HEK293 (cell line): ENCODE data around the gene SPG11.

Experiments
- BCL11A ChIP-seq: fragments of 450-650 bp; formaldehyde crosslinking; IDR thresholded peaks from 2 replicates; pipeline ENCODE4 v1.5.1; 2016; ENCODE audit warnings: low read depth, missing biosample characterization, missing genetic modification characterization
- GLIS2 ChIP-seq: fragments of 450-650 bp; formaldehyde crosslinking; IDR thresholded peaks from 2 replicates; pipeline ENCODE4 v1.5.1; 2016; ENCODE audit warnings: missing biosample characterization, missing genetic modification characterization
- MYNN ChIP-seq: fragments of 450-650 bp; formaldehyde crosslinking; IDR thresholded peaks from 2 replicates; pipeline ENCODE4 v1.5.1; 2016; ENCODE audit warnings: missing biosample characterization, missing genetic modification characterization, borderline replicate concordance
- PRDM1 ChIP-seq: fragments of 450-650 bp; formaldehyde crosslinking; IDR thresholded peaks from 2 replicates; pipeline ENCODE4; 2016; ENCODE audit warnings: missing biosample characterization, missing genetic modification characterization
- ZBTB20 ChIP-seq: fragments of 450-650 bp; formaldehyde crosslinking; IDR thresholded peaks from 2 replicates; pipeline ENCODE4 v1.5.1; 2016; ENCODE audit warnings: missing biosample characterization, missing genetic modification characterization
- ZBTB8A ChIP-seq: fragments of 450-650 bp; formaldehyde crosslinking; IDR thresholded peaks from 2 replicates; pipeline ENCODE4 v1.5.1; 2016; ENCODE audit warnings: missing biosample characterization, missing genetic modification characterization
- ZFP37 ChIP-seq: fragments of 450-650 bp; formaldehyde crosslinking; IDR thresholded peaks from 2 replicates; pipeline ENCODE4 v1.5.1; 2016; ENCODE audit warnings: missing biosample characterization, missing genetic modification characterization
- ZNF114 ChIP-seq: fragments of 450-650 bp; formaldehyde crosslinking; IDR thresholded peaks from 2 replicates; pipeline ENCODE4 v1.5.0; 2017; ENCODE audit warnings: missing biosample characterization, missing genetic modification characterization
- ZNF121 ChIP-seq: fragments of 450-650 bp; formaldehyde crosslinking; IDR thresholded peaks from 2 replicates; pipeline ENCODE4 v1.5.1; 2016; ENCODE audit warnings: missing biosample characterization, missing genetic modification characterization
- ZNF248 ChIP-seq: fragments of 450-650 bp; formaldehyde crosslinking; IDR thresholded peaks from 2 replicates; pipeline ENCODE4 v1.5.1; 2017; ENCODE audit warnings: missing biosample characterization, missing genetic modification characterization
- ZNF391 ChIP-seq: fragments of 450-650 bp; formaldehyde crosslinking; IDR thresholded peaks from 2 replicates; pipeline ENCODE4 v1.5.1; 2016; ENCODE audit warnings: low read depth, missing biosample characterization, missing genetic modification characterization, borderline replicate concordance
- ZNF404 ChIP-seq: fragments of 450-650 bp; formaldehyde crosslinking; IDR thresholded peaks from 2 replicates; pipeline ENCODE4 v1.5.1; 2017; ENCODE audit warnings: missing biosample characterization, missing genetic modification characterization
- ZNF501 ChIP-seq: fragments of 450-650 bp; formaldehyde crosslinking; IDR thresholded peaks from 2 replicates; pipeline ENCODE4 v1.5.1; 2016; ENCODE audit warnings: missing biosample characterization, missing genetic modification characterization
- ZNF510 ChIP-seq: fragments of 450-650 bp; formaldehyde crosslinking; IDR thresholded peaks from 2 replicates; pipeline ENCODE4 v1.5.1; 2018; ENCODE audit warnings: mild to moderate bottlenecking, missing genetic modification characterization, missing biosample characterization; ENCODE audit not compliant: insufficient replicate concordance
- ZNF529 ChIP-seq: fragments of 450-650 bp; formaldehyde crosslinking; IDR thresholded peaks from 2 replicates; pipeline ENCODE4 v1.5.1; 2017; ENCODE audit warnings: missing genetic modification characterization, missing biosample characterization; ENCODE audit not compliant: insufficient replicate concordance
- ZNF560 ChIP-seq: fragments of 450-650 bp; formaldehyde crosslinking; IDR thresholded peaks from 2 replicates; pipeline ENCODE4 v1.5.1; 2017; ENCODE audit warnings: missing biosample characterization, missing genetic modification characterization, borderline replicate concordance
- ZNF571 ChIP-seq: fragments of 450-650 bp; formaldehyde crosslinking; IDR thresholded peaks from 2 replicates; pipeline ENCODE4 v1.5.0; 2017; ENCODE audit warnings: missing biosample characterization, missing genetic modification characterization
- ZNF621 ChIP-seq: fragments of 450-650 bp; formaldehyde crosslinking; IDR thresholded peaks from 2 replicates; pipeline ENCODE4 v1.5.1; 2017; ENCODE audit warnings: missing biosample characterization, missing genetic modification characterization
- ZNF670 ChIP-seq: fragments of 450-650 bp; formaldehyde crosslinking; IDR thresholded peaks from 2 replicates; pipeline ENCODE4 v1.5.1; 2016; ENCODE audit warnings: missing biosample characterization, missing genetic modification characterization, low read depth
- ZNF701 ChIP-seq: fragments of 450-650 bp; formaldehyde crosslinking; IDR thresholded peaks from 2 replicates; pipeline ENCODE4 v1.5.1; 2016; ENCODE audit warnings: missing biosample characterization, missing genetic modification characterization
- ZNF76 ChIP-seq: fragments of 450-650 bp; formaldehyde crosslinking; IDR thresholded peaks from 2 replicates; pipeline ENCODE4; 2016; ENCODE audit warnings: low read depth, missing biosample characterization, missing genetic modification characterization, borderline replicate concordance
- ZSCAN23 ChIP-seq: fragments of 450-650 bp; formaldehyde crosslinking; IDR thresholded peaks from 2 replicates; pipeline ENCODE4 v1.5.1; 2016; ENCODE audit warnings: missing biosample characterization, missing genetic modification characterization
- ZXDB ChIP-seq: fragments of 450-650 bp; formaldehyde crosslinking; IDR thresholded peaks from 2 replicates; pipeline ENCODE4 v1.5.1; 2016; ENCODE audit warnings: missing biosample characterization, missing genetic modification characterization
- TF ChIP-seq, protein P1 (sequence below): fragments of 450-650 bp; formaldehyde crosslinking; IDR thresholded peaks from 2 replicates; pipeline ENCODE4; 2016; ENCODE audit warnings: missing biosample characterization, missing genetic modification characterization
- TF ChIP-seq, protein P2 (sequence below): fragments of 450-650 bp; formaldehyde crosslinking; IDR thresholded peaks from 2 replicates; pipeline ENCODE4 v1.5.1; 2017; ENCODE audit warnings: missing biosample characterization, missing genetic modification characterization
- TF ChIP-seq, protein P3 (sequence below): fragments of 450-650 bp; formaldehyde crosslinking; IDR thresholded peaks from 2 replicates; pipeline ENCODE4 v1.5.1; 2016; ENCODE audit warnings: missing biosample characterization, missing genetic modification characterization
- TF ChIP-seq, protein P4 (sequence below): fragments of 450-650 bp; formaldehyde crosslinking; IDR thresholded peaks from 2 replicates; pipeline ENCODE4 v1.5.1; 2017; ENCODE audit warnings: missing biosample characterization, missing genetic modification characterization
- TF ChIP-seq, protein P5 (sequence below): IDR thresholded peaks from 2 replicates; pipeline ENCODE4 v1.6.1; 2011; ENCODE audit warnings: mild to moderate bottlenecking, low read depth, low read length, borderline replicate concordance
- TF ChIP-seq, protein P6 (sequence below): fragments of 450-650 bp; formaldehyde crosslinking; IDR thresholded peaks from 2 replicates; pipeline ENCODE4 v1.5.1; 2016; ENCODE audit warnings: missing biosample characterization, missing genetic modification characterization, borderline replicate concordance

Gene SPG11

DNA sequence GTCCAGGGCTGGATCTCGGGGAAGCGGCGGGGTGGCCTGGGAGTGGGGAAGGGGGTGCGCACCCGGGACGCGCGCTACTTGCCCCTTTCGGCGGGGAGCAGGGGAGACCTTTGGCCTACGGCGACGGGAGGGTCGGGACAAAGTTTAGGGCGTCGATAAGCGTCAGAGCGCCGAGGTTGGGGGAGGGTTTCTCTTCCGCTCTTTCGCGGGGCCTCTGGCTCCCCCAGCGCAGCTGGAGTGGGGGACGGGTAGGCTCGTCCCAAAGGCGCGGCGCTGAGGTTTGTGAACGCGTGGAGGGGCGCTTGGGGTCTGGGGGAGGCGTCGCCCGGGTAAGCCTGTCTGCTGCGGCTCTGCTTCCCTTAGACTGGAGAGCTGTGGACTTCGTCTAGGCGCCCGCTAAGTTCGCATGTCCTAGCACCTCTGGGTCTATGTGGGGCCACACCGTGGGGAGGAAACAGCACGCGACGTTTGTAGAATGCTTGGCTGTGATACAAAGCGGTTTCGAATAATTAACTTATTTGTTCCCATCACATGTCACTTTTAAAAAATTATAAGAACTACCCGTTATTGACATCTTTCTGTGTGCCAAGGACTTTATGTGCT is 48.4 kb upstream of the SPG11 start (continued):
- TF ChIP-seq, protein P1, sequence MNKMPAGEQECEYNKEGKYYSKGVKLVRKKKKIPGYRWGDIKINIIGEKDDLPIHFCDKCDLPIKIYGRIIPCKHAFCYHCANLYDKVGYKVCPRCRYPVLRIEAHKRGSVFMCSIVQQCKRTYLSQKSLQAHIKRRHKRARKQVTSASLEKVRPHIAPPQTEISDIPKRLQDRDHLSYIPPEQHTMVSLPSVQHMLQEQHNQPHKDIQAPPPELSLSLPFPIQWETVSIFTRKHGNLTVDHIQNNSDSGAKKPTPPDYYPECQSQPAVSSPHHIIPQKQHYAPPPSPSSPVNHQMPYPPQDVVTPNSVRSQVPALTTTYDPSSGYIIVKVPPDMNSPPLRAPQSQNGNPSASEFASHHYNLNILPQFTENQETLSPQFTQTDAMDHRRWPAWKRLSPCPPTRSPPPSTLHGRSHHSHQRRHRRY, result no peak
- no peak for TF ChIP-seq ZNF571 (tag by site-specific recombination)
- TF ChIP-seq ZNF529 (tag by site-specific recombination), result no peak
- no peak for TF ChIP-seq ZNF391 (tag by site-specific recombination)
- TF ChIP-seq, protein P2, sequence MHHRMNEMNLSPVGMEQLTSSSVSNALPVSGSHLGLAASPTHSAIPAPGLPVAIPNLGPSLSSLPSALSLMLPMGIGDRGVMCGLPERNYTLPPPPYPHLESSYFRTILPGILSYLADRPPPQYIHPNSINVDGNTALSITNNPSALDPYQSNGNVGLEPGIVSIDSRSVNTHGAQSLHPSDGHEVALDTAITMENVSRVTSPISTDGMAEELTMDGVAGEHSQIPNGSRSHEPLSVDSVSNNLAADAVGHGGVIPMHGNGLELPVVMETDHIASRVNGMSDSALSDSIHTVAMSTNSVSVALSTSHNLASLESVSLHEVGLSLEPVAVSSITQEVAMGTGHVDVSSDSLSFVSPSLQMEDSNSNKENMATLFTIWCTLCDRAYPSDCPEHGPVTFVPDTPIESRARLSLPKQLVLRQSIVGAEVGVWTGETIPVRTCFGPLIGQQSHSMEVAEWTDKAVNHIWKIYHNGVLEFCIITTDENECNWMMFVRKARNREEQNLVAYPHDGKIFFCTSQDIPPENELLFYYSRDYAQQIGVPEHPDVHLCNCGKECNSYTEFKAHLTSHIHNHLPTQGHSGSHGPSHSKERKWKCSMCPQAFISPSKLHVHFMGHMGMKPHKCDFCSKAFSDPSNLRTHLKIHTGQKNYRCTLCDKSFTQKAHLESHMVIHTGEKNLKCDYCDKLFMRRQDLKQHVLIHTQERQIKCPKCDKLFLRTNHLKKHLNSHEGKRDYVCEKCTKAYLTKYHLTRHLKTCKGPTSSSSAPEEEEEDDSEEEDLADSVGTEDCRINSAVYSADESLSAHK (tag by site-specific recombination), result no peak
- TF ChIP-seq ZSCAN23 (tag by site-specific recombination), result no peak
- no peak for TF ChIP-seq ZBTB8A (tag by site-specific recombination)
- TF ChIP-seq ZNF621 (tag by site-specific recombination), result no peak
- no peak for TF ChIP-seq ZNF701 (tag by site-specific recombination)
- TF ChIP-seq ZNF404, result no peak
- TF ChIP-seq, protein P3, sequence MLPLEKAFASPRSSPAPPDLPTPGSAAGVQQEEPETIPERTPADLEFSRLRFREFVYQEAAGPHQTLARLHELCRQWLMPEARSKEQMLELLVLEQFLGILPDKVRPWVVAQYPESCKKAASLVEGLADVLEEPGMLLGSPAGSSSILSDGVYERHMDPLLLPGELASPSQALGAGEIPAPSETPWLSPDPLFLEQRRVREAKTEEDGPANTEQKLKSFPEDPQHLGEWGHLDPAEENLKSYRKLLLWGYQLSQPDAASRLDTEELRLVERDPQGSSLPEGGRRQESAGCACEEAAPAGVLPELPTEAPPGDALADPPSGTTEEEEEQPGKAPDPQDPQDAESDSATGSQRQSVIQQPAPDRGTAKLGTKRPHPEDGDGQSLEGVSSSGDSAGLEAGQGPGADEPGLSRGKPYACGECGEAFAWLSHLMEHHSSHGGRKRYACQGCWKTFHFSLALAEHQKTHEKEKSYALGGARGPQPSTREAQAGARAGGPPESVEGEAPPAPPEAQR (tag by site-specific recombination), result no peak
- TF ChIP-seq ZNF76, result no peak
- no peak for TF ChIP-seq ZNF670
- no peak for TF ChIP-seq BCL11A
- TF ChIP-seq, protein P4, sequence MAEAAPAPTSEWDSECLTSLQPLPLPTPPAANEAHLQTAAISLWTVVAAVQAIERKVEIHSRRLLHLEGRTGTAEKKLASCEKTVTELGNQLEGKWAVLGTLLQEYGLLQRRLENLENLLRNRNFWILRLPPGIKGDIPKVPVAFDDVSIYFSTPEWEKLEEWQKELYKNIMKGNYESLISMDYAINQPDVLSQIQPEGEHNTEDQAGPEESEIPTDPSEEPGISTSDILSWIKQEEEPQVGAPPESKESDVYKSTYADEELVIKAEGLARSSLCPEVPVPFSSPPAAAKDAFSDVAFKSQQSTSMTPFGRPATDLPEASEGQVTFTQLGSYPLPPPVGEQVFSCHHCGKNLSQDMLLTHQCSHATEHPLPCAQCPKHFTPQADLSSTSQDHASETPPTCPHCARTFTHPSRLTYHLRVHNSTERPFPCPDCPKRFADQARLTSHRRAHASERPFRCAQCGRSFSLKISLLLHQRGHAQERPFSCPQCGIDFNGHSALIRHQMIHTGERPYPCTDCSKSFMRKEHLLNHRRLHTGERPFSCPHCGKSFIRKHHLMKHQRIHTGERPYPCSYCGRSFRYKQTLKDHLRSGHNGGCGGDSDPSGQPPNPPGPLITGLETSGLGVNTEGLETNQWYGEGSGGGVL (tag by site-specific recombination), result peak; percentile 39; the same call in 1 of the 2 replicates
- TF ChIP-seq GLIS2 (tag by site-specific recombination), result peak; percentile 68
- TF ChIP-seq, protein P5, sequence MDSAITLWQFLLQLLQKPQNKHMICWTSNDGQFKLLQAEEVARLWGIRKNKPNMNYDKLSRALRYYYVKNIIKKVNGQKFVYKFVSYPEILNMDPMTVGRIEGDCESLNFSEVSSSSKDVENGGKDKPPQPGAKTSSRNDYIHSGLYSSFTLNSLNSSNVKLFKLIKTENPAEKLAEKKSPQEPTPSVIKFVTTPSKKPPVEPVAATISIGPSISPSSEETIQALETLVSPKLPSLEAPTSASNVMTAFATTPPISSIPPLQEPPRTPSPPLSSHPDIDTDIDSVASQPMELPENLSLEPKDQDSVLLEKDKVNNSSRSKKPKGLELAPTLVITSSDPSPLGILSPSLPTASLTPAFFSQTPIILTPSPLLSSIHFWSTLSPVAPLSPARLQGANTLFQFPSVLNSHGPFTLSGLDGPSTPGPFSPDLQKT, result no peak
- no peak for TF ChIP-seq ZBTB20 (tag by site-specific recombination)
- 0 out of 2 replicates have a peak, but pooled peaks have one; percentile 2 for TF ChIP-seq ZFP37 (tag by site-specific recombination)
- no peak for TF ChIP-seq ZNF114
- 0 out of 2 replicates have a peak, but pooled peaks have one; percentile 1 for TF ChIP-seq ZXDB
- TF ChIP-seq ZNF510 (tag by site-specific recombination), result no peak
- no peak for TF ChIP-seq ZNF560 (tag by site-specific recombination)
- no peak for TF ChIP-seq PRDM1
- TF ChIP-seq, protein P6, sequence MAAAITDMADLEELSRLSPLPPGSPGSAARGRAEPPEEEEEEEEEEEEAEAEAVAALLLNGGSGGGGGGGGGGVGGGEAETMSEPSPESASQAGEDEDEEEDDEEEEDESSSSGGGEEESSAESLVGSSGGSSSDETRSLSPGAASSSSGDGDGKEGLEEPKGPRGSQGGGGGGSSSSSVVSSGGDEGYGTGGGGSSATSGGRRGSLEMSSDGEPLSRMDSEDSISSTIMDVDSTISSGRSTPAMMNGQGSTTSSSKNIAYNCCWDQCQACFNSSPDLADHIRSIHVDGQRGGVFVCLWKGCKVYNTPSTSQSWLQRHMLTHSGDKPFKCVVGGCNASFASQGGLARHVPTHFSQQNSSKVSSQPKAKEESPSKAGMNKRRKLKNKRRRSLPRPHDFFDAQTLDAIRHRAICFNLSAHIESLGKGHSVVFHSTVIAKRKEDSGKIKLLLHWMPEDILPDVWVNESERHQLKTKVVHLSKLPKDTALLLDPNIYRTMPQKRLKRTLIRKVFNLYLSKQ (tag by site-specific recombination), result no peak
- no peak for TF ChIP-seq ZNF248 (tag by site-specific recombination)
- no peak for TF ChIP-seq ZNF121 (tag by site-specific recombination)
- TF ChIP-seq ZNF501, result 0 out of 2 replicates have a peak, but pooled peaks have one; percentile 4
- no peak for TF ChIP-seq MYNN (tag by site-specific recombination)
